Common myeloid progenitor, CD34-positive (primary cell): ENCODE measurements around the gene IMP3.

Source experiments
- CTCF ChIA-PET: fragments of 350-600 bp; sonication (Branson Sonifier 250); formaldehyde crosslinking; loops from one replicate; lab custom pipeline; 2021; ENCODE audit warnings: antibody characterized with exemption; lab: Charles Lee
- POLR2A ChIA-PET: fragments of 350-600 bp; sonication (Branson Sonifier 250); formaldehyde crosslinking; loops from one replicate; lab custom pipeline; 2021; ENCODE audit warnings: antibody characterized with exemption; lab: Charles Lee
- DNase-seq, 3 donors: peaks; one replicate each; pipeline versions ENCODE4 v3.0.0 to v3.0.0-alpha.2; 2013
- H3K27ac ChIP-seq, 2 experiments: 1 replicate in 1 of 2; 2 replicates in 1 of 2; pipeline ENCODE4 v1.7.0; 2013; ENCODE audit warnings: inconsistent platforms in 2 of 2, low read length in 2 of 2, mild to moderate bottlenecking in 2 of 2, low read depth in 1 of 2, moderate library complexity in 1 of 2; ENCODE audit not compliant: severe bottlenecking in 2 of 2, insufficient read depth in 1 of 2, poor library complexity in 1 of 2
- H3K27me3 ChIP-seq, 5 experiments: replicated peaks in 2 of 5; 1 replicate in 3 of 5; 2 replicates in 2 of 5; pipeline versions ENCODE4 v1.6.1 to v1.7.0; 2013; ENCODE audit warnings: low read length in 4 of 5, mild to moderate bottlenecking in 2 of 5, moderate library complexity in 2 of 5, inconsistent platforms in 1 of 5; ENCODE audit not compliant: insufficient read depth in 5 of 5, control insufficient read depth in 4 of 5
- H3K36me3 ChIP-seq, 4 experiments: 1 replicate in 2 of 4; 2 replicates in 2 of 4; pipeline versions ENCODE4 v1.6.1 to v1.7.0; 2013; ENCODE audit warnings: low read length in 3 of 4, control low read depth in 1 of 4, mild to moderate bottlenecking in 1 of 4; ENCODE audit not compliant: control insufficient read depth in 4 of 4, insufficient read depth in 4 of 4
- H3K4me1 ChIP-seq, 4 experiments: 1 replicate in 3 of 4; 2 replicates in 1 of 4; pipeline versions ENCODE4 v1.6.1 to v1.7.1; 2013; ENCODE audit warnings: low read length in 3 of 4, mild to moderate bottlenecking in 3 of 4, control low read depth in 1 of 4, inconsistent platforms in 1 of 4, moderate library complexity in 1 of 4; ENCODE audit not compliant: control insufficient read depth in 4 of 4, insufficient read depth in 4 of 4; ENCODE audit errors: control extremely low read depth in 1 of 4
- H3K4me3 ChIP-seq, 7 experiments: 1 replicate in 4 of 7; 2 replicates in 3 of 7; pipeline versions ENCODE4 v1.5.1 to v1.7.0; 2013; ENCODE audit warnings: mild to moderate bottlenecking in 7 of 7, low read length in 6 of 7, moderate library complexity in 6 of 7, inconsistent platforms in 2 of 7, low read depth in 2 of 7, control low read depth in 1 of 7; ENCODE audit not compliant: insufficient read depth in 4 of 7, control insufficient read depth in 1 of 7; ENCODE audit errors: extremely low read depth in 1 of 7
- H3K9me3 ChIP-seq, 5 experiments: 1 replicate in 4 of 5; 2 replicates in 1 of 5; pipeline versions ENCODE4 v1.6.1 to v1.7.1; 2013; ENCODE audit warnings: low read length in 4 of 5, mild to moderate bottlenecking in 2 of 5, inconsistent platforms in 1 of 5, low read depth in 1 of 5, moderate library complexity in 1 of 5; ENCODE audit not compliant: control insufficient read depth in 4 of 5, insufficient read depth in 2 of 5; ENCODE audit errors: control extremely low read depth in 1 of 5
- WGBS: methylation state at CpG from one replicate; pipeline ENCODE4 v1.1.5; 2013; ENCODE audit not compliant: insufficient coverage; 5-methylcytosine and 5-hydroxymethylcytosine counted together

The IMP3 gene

GRCh38 chr15:75620841-75621391, 19.1 kb downstream of the IMP3 start:
- WGBS = 42% methylated on average over 2 of the region's 7 CpGs
- ChIA-PET POLR2A (no interaction called here), CTCF (interaction anchor here (0.8 to 4.5 kb wide), 8 partner anchors 13 to 166 kb away, joined by 3 to 28 read pairs (median 5); partner anchors contain the start of gene IMP3)
- peaks cover 8 to 31% (median 26%) of the 10 kb centered on the region in 4 experiments for H3K36me3 ChIP-seq
- no peaks in the 10 kb centered on the region for H3K27me3 ChIP-seq
- H3K9me3 ChIP-seq = no peaks in the 10 kb centered on the region
- peak in 1 of 3 donors; percentile 25 for DNase-seq
- peaks cover 10 to 28% (median 19%) of the 10 kb centered on the region in 4 experiments for H3K4me1 ChIP-seq
- H3K4me3 ChIP-seq = peak overlapping the region in 6 of 7 experiments; percentile 13 to 70 (median 36)
- peak overlapping the region; percentile 43 to 62 for H3K27ac ChIP-seq

GRCh38 chr15:75620058-75620820, 19.8 kb downstream of the IMP3 start:
- WGBS = 33% methylated on average over 2 of the region's 4 CpGs
- peak overlapping the region in 6 of 7 experiments; percentile 13 to 70 (median 36) for H3K4me3 ChIP-seq
- DNase-seq = no peak

GRCh38 chr15:75616766-75617165, 23.3 kb downstream of the IMP3 start:
- ChIA-PET CTCF (interaction anchor here (0.5 to 4.5 kb wide), 3 partner anchors 9 to 84 kb away, joined by 3 to 28 read pairs (median 3); no protein-coding TSS in a partner anchor), POLR2A (no interaction called here)
- Histone ChIP-seq H3K27ac (no peak overlapping the region), H3K36me3 (peaks cover 16 to 60% (median 46%) of the 10 kb centered on the region in 4 experiments), H3K9me3 (no peaks in the 10 kb centered on the region), H3K4me3 (no peak overlapping the region), H3K4me1 (peaks cover 10 to 17% (median 14%) of the 10 kb centered on the region in 4 experiments), H3K27me3 (no peaks in the 10 kb centered on the region)
- no peak for DNase-seq

More at GRCh38 chr15:75620058-75620820, 19.8 kb downstream of the IMP3 start:
- ChIA-PET CTCF (interaction anchor here (0.8 to 4.5 kb wide), 8 partner anchors 12 to 166 kb away, joined by 3 to 28 read pairs (median 5); partner anchors contain the start of gene IMP3), POLR2A (interaction anchor here (0.6 kb wide), 1 partner anchor 23 kb away, joined by 5 read pairs; no protein-coding TSS in a partner anchor)
- H3K36me3 ChIP-seq = peaks cover 8 to 35% (median 30%) of the 10 kb centered on the region in 4 experiments
- H3K9me3 ChIP-seq = no peaks in the 10 kb centered on the region
- H3K27me3 ChIP-seq = no peaks in the 10 kb centered on the region
- peak overlapping the region; percentile 43 to 62 for H3K27ac ChIP-seq
- H3K4me1 ChIP-seq = peaks cover 10 to 27% (median 17%) of the 10 kb centered on the region in 4 experiments

DNA sequence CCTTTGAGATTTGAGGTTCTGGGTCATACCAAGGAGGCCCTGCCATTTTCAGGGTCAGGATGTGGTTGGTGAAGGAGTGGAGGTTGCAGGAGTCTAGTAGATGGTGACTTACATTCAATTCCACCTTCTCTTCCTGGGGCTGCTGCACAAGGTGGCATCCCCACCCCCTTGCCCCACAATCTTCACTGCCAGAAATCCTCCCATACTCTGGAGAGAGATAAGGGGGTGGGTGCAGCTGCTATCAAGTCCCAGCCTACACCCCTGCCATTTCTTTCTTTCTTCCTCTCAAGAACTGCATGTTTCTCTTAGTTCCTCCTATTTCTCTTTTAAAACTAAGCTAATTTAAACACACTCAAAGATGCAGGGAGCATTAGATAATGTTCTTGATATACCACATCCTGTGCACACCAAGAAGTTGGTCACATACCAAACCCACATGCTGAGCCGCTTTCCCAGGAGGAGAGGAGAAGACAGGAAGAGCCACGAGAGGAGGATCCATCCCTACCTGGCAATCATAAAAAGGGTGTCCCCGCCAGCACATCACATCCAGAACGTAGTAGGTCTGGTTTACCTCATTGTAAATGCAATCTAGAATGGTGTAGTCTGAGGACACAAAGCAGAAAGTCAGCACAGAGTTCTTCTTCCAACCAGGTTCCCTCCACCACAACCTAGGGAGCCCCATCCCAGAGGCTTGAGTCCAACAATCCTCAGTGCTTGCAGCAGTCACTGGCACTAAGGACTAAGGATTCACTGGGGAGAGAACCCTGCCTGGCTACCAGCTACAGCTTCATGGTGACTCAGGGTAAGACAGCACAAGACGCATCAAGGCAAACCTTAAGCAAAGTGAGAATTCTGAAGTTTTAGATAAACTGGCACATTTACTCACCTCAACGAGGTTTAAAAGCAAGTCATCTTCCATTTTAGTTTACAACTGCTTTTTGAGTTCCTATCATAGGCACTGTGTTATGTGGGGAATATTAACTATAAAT, 33.0 kb downstream of the IMP3 start:
- DNase-seq = peak; percentile 52 to 87 (median 78)
- POLR2A ChIA-PET = interaction anchor here (0.5 to 1.0 kb wide), 3 partner anchors 28 to 60 kb away, joined by 3 to 4 read pairs (median 3); partner anchors contain the start of genes IMP3 and PTPN9
- WGBS = 0% methylated on average over 1 of the region's 6 CpGs
- Histone ChIP-seq H3K36me3 (peaks cover 9 to 47% (median 20%) of the 10 kb centered on the region in 4 experiments), H3K4me1 (peaks cover 15 to 33% (median 28%) of the 10 kb centered on the region in 4 experiments), H3K9me3 (no peaks in the 10 kb centered on the region), H3K27me3 (no peaks in the 10 kb centered on the region), H3K27ac (peak overlapping the region in 1 of 2 experiments; percentile 43), H3K4me3 (peak overlapping the region in 3 of 7 experiments; percentile 6 to 42 (median 35))
- CTCF ChIA-PET = interaction anchor here (1.1 to 4.6 kb wide), 4 partner anchors 12 to 34 kb away, joined by 3 to 28 read pairs (median 11); partner anchors contain the start of gene IMP3

- Histone ChIP-seq H3K9me3 (no peaks in the 10 kb centered on the region), H3K36me3 (peaks cover 9 to 48% (median 22%) of the 10 kb centered on the region in 4 experiments), H3K27me3 (no peaks in the 10 kb centered on the region), H3K27ac (no peak overlapping the region), H3K4me1 (peaks cover 15 to 33% (median 28%) of the 10 kb centered on the region in 4 experiments), H3K4me3 (peak overlapping the region in 1 of 7 experiments; percentile 6)
- no peak for DNase-seq
- ChIA-PET CTCF (interaction anchor here (1.1 to 4.6 kb wide), 2 partner anchors 13 to 35 kb away, joined by 3 to 28 read pairs; no protein-coding TSS in a partner anchor), POLR2A (no interaction called here)
- WGBS = 100% methylated on average over 3 of the region's 8 CpGs
Observed at GRCh38 chr15:75606026-75606425, 34.0 kb downstream of the IMP3 start.

- DNase-seq = no peak
- peaks cover 18 to 64% (median 40%) of the 10 kb centered on the region in 4 experiments for H3K36me3 ChIP-seq
- H3K27ac ChIP-seq = no peak overlapping the region
- no peak overlapping the region for H3K4me3 ChIP-seq
- peaks cover 0 to 15% (median 0%) of the 10 kb centered on the region in 4 experiments for H3K4me1 ChIP-seq
- CTCF ChIA-PET = interaction anchor here (0.7 to 2.0 kb wide), 6 partner anchors 12 to 226 kb away, joined by 3 to 6 read pairs (median 4); partner anchors contain the start of genes IMP3 and SNUPN
- POLR2A ChIA-PET = no interaction called here
- WGBS = 100% methylated on average over 1 of the region's 2 CpGs
- no peaks in the 10 kb centered on the region for H3K27me3 ChIP-seq
- no peaks in the 10 kb centered on the region for H3K9me3 ChIP-seq
Observed at GRCh38 chr15:75599401-75599800, 40.6 kb downstream of the IMP3 start.
